Measurements from ENCODE around the gene HNF1A. TPM values are rescaled to one million over a fixed set of nuclear protein-coding genes. Genes with fewer than 3 reads are reported as not detected.

The HNF1A gene
- total RNA-seq, 3 donors from 2014 or later = 6.5 to 22.6 (median 14.4) TPM

GRCh38 chr12:120971299-120972180, 6.8 kb upstream of the HNF1A start:
- ATAC-seq (peak; percentile 83), DNase-seq (peak; percentile 19 to 53 (median 22))
- no peak overlapping the region for H3K4me3 ChIP-seq
- no peaks in the 10 kb centered on the region for H3K9me3 ChIP-seq
- TF ChIP-seq CTCF (IDR thresholded peaks at IDR 0.05) = peak; percentile 59
- H3K4me1 ChIP-seq (ENCODE audit: low read depth) = no peaks in the 10 kb centered on the region
- intact Hi-C loops (cut with DNase I, micrococcal nuclease) = no loop called here
- H3K36me3 ChIP-seq (ENCODE audit: low read depth) = no peaks in the 10 kb centered on the region

- intact Hi-C loops (cut with DNase I, micrococcal nuclease) = no loop called here
- peak; percentile 39 for ATAC-seq
- H3K4me1 ChIP-seq (ENCODE audit: low read depth) = no peaks in the 10 kb centered on the region
- no peak for TF ChIP-seq CTCF (IDR thresholded peaks at IDR 0.05)
- H3K36me3 ChIP-seq (ENCODE audit: low read depth) = no peaks in the 10 kb centered on the region
- peak in 1 of 3 donors; percentile 23 for DNase-seq
- H3K9me3 ChIP-seq = no peaks in the 10 kb centered on the region
- H3K4me3 ChIP-seq = no peak overlapping the region
These were observed 5.3 kb upstream of the HNF1A start for GRCh38 chr12:120972870-120973543.

GRCh38 chr12:120977531-120978295, 630 bp upstream of the HNF1A start:
- Histone ChIP-seq H3K4me1 (ENCODE audit: low read depth) (no peaks in the 10 kb centered on the region), H3K9me3 (no peaks in the 10 kb centered on the region), H3K36me3 (ENCODE audit: low read depth) (no peaks in the 10 kb centered on the region), H3K4me3 (no peak overlapping the region)
- DNase-seq (peak in 1 of 3 donors; percentile 42), ATAC-seq (peak; percentile 0)
- TF ChIP-seq CTCF (IDR thresholded peaks at IDR 0.05) = no peak
- intact Hi-C loops (cut with DNase I, micrococcal nuclease) = no loop called here

- no peaks in the 10 kb centered on the region for H3K9me3 ChIP-seq
- intact Hi-C loops (cut with DNase I, micrococcal nuclease) = no loop called here
- no peaks in the 10 kb centered on the region for H3K4me1 ChIP-seq (ENCODE audit: low read depth)
- peak; percentile 9 for ATAC-seq
- H3K4me3 ChIP-seq = peak overlapping the region; percentile 45
- peak in 2 of 3 donors; percentile 55 to 57 for DNase-seq
- no peaks in the 10 kb centered on the region for H3K36me3 ChIP-seq (ENCODE audit: low read depth)
- TF ChIP-seq CTCF (IDR thresholded peaks at IDR 0.05) = no peak
These were observed 998 bp downstream of the HNF1A start for GRCh38 chr12:120979220-120979861.

Measured in mucosa of descending colon (tissue), 3 donors.